ENCODE data around the gene PHF11.
A peak's percentile ranks its signal among the peaks of the same experiment; 100 is the strongest.
"Not testable (repeated sequence)": the region's sequence is repeated elsewhere in the genome, so short reads cannot be mapped to it uniquely, and the experiment has no call there.

PHF11 gene

DNA sequence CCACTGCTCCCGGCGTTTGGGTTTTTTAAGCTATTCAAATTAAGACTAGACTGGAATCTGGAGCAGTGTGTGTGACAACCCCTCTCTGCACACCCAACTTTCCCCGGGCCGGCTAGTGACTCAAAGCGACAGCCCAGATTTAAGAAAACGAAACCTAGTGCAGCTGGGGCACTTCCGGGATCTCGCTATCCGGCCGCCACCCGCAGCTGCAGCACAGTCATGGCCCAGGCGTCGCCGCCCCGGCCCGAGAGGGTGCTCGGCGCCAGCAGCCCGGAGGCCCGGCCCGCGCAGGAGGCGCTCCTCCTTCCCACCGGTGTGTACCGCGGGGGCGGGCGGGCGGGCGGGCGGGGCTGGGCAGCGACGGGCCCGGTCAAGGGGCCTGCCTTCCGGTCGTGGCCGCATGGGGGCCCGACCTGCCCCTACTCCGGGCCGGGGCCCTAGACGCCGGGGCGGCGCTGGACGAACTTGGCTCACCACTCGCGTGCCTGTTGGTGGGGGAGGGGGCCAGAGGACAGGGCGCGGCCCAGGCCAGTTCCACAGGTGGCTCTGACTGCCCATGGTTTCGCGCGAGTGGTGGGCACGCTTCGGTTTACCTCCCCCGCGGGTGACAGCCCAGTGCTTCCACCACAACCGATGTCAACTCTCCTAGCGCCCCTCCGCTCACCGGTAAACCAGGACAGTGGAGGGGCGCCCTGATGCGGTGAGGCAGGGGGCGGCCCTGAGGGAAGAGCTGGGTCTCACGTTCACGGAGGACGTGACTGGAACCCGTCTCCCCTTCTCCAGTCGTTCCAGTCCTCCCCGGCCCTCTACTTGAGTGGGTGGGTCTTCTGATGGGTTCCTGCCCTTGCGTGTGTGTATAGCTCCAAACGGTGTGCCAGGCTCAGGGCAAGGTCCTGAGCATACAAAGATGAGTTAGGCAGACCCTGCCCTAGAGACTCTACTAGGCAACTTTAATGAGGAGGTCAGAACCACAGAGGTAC, at the start of gene PHF11:
Gene PHF11, plus strand, starts transcription at position 171 of the 980 bp plus-strand sequence. Its CDS starts 49 bp downstream, at position 220.
- peak; percentile 35 for DNase-seq

DNA sequence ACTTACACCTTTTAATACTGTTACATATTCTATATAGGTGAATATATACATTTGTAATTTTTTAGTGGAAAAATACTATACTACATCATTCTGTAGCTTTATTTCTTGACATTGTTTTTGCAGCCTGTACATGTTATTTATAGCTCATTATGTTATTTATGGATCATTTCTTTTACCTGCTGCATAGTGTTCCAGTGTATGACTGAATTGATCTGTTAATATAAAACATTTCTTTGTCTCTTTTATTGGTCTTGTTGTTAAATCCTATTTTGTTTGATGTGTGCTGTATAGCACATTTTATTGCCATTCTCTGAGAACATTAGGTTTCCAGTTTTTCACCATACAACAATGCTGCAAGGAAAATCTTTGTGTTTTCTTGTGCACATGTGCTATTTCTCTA, 49.3 kb upstream of the PHF11 start:
- DNase-seq, result no peak

DNA sequence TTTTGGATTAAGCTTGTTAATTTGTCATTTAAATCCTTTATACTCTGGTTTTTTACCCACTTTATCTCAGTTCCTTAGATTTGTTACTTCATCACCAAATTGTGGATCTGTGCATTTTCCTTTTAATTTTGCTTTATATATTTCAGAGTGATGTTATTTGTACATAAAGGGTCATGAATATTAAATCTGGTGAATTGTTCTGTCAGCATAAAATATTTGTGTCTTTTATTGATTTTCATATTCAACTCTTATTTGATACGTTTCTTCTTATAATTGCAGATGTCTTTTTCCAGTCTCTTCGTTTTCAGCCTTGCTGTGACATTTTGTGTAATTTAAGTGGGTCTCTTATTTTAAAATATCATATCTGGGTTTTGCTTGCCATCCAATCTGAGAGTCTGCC, 47.0 kb upstream of the PHF11 start:
- no peak for DNase-seq

DNA sequence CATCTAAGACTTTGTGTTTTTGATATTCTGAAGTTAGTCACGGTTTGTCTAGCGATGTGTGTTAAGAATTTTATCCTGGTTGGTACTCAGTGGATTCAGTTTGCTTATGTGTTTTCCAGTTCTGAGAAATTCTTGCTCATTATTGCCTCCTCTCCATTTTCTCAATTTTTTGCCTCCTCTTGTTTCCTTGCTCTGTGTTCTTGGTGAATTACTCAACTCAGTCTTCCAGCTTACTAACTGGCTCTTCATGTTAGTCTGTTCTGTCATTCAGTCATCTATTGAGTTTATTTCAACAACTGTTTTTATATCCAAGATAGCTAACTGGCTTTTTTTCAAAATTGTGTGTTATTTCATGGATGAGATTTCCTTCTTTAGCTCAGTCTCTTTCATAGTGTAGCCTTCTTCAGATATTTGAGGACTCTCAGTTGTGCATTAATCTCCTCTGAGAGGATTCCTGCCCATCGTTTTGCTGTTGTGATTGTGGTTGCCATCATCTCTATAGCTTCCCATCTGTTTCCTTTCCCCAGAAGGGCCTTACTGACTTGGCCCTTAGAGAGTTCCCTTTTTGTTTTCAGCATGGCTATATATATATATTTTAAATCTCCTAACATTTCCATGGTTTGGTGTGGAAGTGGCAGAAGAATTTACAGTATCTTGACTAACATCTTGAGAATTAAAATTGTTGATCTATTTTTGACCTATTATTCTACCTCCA, 45.5 kb upstream of the PHF11 start:
- DNase-seq, result peak; percentile 14

DNA sequence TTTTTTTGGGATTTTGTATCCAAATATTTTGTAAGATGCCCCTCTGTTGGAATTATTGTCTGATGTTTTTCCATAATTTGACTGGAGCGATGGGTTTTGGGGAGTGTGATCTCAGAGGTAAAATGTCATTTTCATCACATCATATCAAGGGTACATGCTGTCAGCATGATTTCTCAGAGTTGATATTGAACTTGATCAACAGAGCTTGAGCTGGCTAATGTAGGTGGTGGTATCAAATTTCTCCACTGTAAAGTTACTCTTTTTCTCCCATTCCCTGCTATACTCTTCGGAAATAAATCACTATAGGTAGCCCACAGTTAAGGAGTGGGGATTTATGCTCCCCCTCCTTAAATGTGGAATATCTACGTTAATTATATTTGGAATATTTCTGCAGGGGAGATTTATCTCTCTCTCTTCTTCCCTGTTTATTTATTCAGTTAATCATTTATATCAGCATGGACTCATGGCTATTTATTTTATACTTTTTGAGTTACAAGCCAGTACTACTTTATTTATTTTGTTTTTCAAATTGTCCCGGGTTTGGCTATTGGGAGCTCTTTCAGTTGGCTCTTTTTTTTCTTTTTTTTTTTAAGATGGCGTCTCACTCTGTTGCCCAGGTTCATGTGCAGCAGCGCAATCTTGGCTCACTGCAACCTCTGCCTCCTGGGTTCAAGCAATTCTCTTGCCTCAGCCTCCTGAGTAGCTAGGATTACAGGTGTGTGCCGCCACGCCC, 42.9 kb upstream of the PHF11 start:
- no peak for DNase-seq

DNA sequence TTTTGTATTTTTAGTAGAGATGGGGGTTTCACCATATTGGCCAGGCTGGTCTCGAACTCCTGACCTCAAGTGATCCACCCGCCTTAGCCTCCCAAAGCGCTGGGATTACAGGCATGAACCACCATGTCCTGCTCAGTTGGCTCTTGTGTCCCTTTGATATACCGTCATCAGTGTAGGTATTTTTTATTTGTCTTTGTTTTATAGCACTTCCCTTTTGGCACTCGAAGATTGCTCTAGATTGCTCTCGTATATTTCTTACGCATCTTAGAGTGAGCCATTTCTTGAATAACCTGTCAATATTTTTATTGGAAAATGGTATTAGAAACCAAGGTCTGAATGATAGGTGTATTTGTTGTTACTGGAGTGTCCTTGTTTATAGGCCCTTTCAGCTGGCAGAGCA, 42.3 kb upstream of the PHF11 start:
- DNase-seq, result no peak

DNA sequence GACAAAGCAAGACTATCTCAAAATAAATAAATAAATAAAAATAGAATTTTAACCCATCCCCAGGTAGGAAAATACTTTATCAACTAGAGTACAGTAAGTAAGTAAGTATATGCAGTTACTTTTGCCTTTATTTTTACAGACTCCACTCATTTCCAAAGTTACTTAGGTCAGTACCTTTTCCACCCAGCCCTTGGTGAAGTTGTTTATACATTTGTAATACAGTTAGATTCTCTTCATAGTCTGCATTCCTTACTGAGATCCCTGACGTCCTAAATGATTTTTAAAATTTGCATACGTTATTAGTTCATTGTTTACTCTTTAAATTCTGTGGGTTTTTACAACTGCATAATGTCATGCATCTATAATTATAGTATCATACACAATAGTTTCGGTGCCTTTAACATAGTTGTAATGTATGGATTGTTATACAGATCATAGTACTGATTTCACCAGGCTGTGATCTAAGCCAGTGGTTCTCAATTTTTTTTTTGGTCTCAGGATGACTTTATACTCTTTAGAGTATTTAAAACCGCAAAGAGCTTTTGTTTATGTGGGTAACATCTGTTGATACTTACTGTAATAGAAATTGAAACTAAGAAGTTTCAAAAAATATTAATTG, 41.3 kb upstream of the PHF11 start:
- no peak for DNase-seq

DNA sequence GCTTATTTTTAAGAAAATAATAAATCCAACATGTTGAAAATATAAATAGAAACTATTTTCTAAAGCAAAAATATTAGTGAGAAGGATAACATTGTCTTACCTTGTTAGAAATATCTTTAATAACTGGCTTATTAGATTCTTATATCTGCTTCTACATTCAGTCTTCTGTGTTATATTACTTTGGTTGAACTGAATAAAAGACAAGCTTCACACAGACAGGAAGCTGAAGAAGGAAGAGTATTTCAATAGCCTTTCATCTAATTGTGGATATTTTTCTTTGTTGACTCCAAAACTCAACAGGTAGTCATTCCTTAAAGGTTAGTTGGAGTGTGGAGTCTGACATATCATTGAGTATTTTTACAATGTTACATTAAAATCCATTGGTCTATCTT, 40.8 kb upstream of the PHF11 start:
- DNase-seq, result no peak

DNA sequence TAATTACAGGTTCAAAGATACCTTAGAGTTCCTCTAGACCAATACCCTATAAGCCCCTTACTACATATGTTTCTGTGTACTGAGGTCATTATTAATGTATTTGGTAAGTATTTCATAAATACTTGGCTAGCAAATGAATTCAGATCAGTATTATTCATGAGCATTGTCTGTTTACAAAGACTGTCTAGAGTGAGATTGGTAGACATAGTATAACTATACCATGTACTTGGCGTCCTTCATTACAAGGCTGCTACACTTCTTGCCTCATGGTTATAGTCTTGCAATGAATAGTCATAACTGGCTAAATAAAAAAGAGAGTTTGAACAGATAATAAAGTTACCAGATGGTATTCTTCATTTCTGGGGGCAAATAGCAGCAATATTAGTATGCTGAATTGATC, 39.6 kb upstream of the PHF11 start:
- DNase-seq, result no peak

DNA sequence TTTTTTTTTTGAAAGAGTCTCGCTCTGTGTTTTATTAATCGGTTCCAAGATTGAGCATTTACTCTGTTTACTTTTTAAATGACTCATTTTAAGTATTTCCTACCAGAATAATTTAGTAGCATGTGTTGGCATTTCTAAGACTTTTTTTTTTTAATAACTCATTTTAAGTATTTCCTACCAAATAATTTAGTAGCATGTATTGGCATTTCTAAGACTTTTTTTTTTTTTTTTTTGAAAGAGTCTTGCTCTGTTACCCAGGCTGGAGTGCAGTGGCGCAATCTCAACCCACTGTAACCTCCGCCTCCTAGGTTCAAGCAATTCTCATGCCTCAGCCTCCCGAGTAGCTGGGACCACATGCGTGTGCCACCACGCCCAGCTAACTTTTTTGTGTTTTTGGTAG, 38.5 kb upstream of the PHF11 start:
- no peak for DNase-seq

DNA sequence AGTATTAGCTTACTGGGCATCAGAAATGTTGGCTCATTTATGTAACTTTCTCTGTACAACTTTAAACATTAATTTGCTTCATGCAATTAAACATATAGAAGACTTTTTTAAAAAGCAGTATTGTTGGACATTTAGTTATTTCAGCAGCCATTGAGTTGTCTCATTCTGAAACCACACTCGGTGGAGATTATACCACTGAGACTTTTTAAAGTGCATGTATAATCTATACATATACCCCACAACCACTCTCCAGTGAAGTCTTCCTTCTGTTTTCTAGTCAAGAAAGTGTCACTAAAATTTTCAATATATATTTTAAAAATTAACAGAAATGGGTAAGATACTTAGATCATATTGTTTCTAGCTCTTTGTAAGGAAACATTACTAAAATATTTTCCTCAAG, 36.2 kb upstream of the PHF11 start:
- DNase-seq, result no peak

DNA sequence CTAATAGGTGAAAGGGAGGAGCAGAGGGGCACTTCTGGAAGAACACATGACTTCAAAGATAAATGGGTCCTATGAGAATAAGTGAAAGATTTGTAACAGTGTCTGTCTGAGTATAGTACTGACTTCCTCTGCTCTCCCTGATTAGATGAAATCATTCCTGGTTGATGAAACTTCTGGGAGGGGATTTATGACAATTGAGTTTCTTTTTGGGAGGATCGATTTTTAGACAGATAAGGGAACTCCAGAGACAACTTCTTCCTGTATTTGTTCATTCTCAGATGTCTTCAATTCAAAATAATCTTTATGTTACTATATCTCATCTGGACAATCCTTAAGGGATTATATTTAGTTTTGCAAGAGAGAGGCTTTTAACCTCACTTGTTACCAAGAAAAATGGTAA, 31.7 kb upstream of the PHF11 start:
- no peak for DNase-seq

DNA sequence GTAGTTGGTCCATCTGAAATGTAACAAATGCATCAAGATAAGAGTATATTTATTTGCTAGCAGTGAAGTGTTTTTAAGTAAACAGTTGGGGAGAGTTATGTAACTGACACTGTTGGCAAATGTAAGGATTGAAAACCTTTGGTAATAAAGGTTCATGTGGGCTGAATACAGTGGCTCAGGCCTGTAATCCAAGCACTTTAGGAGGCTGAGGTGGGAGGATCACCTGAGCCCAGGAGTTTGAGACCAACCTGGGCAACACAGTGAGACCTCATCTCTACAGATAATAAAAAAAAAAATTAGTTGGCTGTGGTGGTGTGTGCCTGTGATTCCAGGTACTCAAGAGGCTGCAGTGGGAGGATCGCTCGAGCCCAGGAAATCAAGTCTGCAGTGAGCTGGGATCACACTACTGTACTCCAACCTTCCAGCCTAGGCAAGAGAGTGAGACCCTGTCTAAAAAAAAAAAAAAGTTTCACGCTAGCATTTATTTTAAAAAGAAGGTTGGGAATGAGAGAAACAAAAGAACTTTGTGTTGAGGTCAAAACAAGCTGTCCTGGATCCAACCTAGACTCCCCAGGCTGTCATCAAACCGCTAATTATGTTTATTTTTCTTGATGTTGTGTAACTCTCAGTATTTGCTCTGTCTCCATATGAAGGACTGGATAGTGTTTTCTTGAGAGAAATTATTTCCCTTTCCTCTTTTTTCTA, 31.0 kb upstream of the PHF11 start:
- DNase-seq, result no peak

DNA sequence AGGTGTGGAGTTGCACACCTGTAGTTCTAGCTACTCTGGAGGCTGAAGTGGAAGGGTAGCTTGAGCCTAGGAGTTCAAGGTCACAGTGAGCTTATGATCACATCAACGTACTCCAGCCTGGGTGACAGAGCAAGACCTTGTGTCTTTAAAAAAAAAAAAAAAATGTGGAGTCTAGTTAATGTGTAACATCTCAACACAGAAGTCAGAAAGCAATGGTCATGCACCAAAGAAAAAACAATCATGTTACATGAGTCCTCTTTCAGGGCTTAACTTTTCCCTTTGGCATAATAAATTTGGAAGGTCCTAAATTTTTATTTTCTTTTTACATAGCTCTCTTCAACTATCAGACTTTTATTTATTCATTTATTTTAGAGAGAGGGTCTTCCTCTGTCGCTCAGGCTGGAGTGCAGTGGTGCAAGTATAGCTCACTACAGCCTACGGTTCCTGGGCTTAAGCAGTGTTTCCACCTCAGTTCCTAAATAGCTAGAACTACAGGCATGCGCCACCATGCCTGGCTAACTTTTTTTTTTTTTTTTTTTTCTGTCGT, 29.4 kb upstream of the PHF11 start:
- DNase-seq, result no peak

DNA sequence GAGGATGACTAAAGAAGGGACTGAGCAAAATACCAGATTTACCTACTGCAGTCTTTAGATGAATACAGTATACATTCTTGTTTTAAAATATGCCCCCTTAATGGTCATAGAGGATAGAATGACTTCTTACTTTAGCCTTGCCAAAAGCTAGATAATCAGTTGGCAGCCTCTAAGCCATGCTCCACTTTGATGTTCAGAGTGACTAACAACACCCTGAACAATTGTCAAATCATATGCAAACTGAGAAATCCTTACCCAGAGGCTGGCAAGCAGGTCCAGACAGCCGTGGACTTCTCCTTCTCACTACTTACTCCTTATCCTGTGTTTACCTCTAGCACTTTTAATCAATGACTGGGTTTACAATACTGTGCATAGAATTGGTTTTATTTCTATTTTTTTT, 23.6 kb upstream of the PHF11 start:
- no peak for DNase-seq

DNA sequence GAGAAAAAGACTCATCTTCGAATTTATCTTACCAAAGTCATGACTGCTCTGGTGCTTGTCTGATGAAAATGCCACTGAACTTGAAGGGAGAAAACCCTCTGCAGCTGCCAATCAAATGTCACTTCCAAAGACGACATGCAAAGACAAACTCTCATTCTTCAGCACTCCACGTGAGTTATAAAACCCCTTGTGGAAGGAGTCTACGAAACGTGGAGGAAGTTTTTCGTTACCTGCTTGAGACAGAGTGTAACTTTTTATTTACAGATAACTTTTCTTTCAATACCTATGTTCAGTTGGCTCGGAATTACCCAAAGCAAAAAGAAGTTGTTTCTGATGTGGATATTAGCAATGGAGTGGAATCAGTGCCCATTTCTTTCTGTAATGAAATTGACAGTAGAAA, 19.2 kb upstream of the PHF11 start:
- DNase-seq, result no peak

DNA sequence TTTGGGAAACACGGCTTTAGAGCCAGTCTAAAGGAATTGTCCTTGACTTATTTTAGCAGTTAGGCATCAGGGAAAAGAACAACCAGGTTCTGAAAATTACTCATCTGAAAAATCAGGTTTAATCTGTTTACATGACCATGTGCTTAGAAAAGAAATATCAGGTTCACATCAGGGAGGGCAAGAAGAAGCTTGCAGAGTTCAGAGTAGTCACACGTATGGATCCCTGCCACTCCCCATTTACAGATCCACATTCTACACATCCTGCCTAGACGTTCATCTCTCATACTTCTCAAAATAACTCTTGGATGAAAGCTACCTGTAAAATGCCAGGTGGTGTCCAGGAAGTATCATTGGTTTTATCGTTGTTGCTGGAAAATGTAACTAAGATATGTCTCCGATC, 14.0 kb upstream of the PHF11 start:
- no peak for DNase-seq

DNA sequence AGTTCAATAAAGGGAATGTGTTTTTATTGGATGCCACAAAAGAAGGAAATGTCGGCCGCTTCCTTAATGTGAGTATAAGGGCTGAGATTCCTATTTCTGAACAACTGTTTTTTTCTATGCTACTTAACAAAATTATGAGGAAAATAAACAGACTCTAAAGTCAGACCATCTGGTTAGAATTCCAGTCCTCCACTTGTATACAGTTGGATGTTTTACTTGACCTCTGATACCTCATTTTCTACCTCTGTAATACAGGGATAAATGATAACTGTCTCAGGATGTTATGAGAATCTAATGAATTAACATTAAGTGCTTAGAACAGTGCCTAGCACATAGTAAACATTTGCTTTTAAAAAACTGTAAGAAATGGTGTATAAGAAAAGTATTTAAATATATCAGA, 7.2 kb upstream of the PHF11 start:
- no peak for DNase-seq

DNA sequence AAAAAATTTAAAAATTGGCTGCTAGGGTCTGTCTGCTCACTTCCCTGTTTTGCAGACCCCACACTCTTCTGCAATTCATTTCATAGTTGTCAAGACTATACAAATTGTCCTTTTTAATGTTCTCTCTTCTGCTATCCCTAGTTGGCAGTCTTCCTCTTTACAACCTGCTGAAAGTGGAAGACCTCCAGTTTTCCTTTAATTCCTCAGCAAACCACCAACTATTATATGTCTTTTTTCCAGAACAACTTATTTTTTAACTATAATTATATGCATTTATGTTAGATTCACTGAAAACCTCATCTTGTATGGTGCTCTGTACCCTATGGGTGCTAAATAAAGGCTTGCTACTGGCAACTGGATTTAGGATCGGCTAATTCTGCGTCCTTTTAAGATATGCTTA, 1.1 kb upstream of the PHF11 start:
- peak; percentile 12 for DNase-seq

DNA sequence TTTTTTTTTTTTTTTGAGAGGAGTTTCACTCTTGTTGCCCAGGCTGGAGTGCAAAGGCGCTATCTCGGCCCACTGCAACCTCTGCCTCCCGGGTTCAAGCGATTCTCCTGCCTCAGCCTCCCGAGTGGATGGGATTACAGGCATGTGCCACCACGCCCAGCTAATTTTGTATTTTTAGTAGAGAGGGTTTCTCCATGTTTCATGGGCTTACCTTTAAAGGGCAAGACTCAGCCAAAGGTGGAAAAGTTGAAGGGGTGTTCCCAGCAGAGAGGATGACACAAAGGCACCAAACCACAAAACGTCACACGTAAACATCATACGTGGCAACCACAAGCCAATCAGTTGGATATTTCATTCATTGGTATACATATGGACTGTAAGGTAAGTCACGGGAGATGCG, 1.1 kb downstream of the PHF11 start:
- DNase-seq, result not testable (repeated sequence)

DNA sequence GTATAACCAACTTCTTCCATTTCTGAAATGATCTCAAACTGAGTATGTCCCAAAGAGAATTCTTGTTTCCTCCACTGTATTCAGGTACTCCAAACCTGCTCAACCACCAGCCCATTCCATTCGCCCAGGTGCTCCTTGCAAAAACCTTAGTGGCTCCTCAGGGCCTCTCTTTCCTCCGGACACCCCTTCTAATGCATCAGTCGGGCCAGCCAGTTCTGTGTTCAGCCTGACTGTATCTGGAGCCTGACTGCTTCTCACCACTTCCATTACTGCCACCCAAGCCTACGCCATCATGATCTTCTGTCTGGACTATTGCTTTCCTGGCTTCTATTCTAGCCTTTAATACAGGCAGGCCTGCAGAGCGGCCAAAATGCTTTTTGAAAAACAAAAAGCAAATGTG, 1.5 kb downstream of the PHF11 start:
- no peak for DNase-seq

DNA sequence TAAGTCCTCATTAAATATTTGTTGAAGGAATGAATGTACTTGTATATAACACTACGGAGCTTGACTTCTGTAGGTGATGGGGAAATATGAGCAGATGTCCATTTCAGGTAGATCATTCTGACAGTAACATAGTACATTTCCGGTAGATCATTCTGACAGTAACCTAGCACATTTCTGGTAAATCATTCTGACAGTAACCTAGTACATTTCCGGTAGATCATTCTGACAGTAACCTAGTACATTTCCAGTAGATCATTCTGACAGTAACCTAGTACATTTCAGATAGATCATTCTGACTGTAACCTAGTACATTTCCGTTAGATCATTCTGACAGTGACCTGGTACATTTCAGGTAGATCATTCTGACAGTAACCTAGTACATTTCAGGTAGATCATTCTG, 2.5 kb downstream of the PHF11 start:
- no peak for DNase-seq
